Endothelial cell of umbilical vein (primary cell): Measurements from ENCODE around the gene FAM3C.

ENCODE experiments used
- POLR2A ChIP-seq: IDR thresholded peaks from 2 replicates; pipeline ENCODE4 v1.6.1; 2012; ENCODE audit warnings: low read depth, mild to moderate bottlenecking, control low read depth, low read length
- POLR2AphosphoS5 ChIP-seq: IDR thresholded peaks from 2 replicates; pipeline ENCODE4 v1.6.1; 2012; ENCODE audit warnings: low read depth, mild to moderate bottlenecking, control low read depth, low read length, moderate library complexity; ENCODE audit not compliant: insufficient read depth
- TF ChIP-seq, protein P1 (sequence below), 2 donors: IDR thresholded peaks; 1 replicate in 1 of 2; 2 replicates in 1 of 2; pipeline ENCODE4 v1.5.1; 2011; ENCODE audit warnings: low read length in 2 of 2, mild to moderate bottlenecking in 2 of 2, moderate library complexity in 2 of 2, control low read depth in 1 of 2, inconsistent platforms in 1 of 2, low read depth in 1 of 2; ENCODE audit not compliant: insufficient read depth in 1 of 2; ENCODE audit errors: extremely low read depth in 1 of 2
- TF ChIP-seq, protein P2 (sequence below): IDR thresholded peaks from 2 replicates; pipeline ENCODE4 v1.6.1; 2011; ENCODE audit not compliant: insufficient read depth, insufficient read length

DNA sequence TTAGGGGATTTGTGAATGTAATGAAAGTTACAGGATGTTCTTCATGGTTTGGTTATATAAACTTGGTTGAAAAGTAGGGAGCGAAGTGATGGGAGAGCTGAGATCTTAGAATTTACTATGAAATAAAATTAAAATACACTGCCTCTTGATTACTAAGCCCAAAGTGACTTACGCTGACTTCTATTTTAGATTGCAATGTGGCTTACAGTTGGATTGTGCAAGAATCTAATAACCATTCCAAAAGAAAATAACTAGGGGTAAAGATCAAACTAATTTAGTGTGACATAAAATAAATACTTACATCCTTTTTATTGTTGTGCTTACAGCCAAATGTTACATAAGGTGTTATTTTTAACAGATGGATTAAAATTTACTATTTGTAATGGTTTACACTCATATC lies 52.0 kb downstream of the FAM3C start:
- TF ChIP-seq, protein P1, sequence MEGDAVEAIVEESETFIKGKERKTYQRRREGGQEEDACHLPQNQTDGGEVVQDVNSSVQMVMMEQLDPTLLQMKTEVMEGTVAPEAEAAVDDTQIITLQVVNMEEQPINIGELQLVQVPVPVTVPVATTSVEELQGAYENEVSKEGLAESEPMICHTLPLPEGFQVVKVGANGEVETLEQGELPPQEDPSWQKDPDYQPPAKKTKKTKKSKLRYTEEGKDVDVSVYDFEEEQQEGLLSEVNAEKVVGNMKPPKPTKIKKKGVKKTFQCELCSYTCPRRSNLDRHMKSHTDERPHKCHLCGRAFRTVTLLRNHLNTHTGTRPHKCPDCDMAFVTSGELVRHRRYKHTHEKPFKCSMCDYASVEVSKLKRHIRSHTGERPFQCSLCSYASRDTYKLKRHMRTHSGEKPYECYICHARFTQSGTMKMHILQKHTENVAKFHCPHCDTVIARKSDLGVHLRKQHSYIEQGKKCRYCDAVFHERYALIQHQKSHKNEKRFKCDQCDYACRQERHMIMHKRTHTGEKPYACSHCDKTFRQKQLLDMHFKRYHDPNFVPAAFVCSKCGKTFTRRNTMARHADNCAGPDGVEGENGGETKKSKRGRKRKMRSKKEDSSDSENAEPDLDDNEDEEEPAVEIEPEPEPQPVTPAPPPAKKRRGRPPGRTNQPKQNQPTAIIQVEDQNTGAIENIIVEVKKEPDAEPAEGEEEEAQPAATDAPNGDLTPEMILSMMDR (IDR thresholded peaks at IDR 0.05; ENCODE audit: extremely low read depth in 1 of 2, insufficient read depth in 1 of 2, low read depth in 1 of 2, low read length in 2 of 2), result no peak
- TF ChIP-seq, protein P2, sequence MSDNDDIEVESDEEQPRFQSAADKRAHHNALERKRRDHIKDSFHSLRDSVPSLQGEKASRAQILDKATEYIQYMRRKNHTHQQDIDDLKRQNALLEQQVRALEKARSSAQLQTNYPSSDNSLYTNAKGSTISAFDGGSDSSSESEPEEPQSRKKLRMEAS, result no peak
- TF ChIP-seq POLR2AphosphoS5 (no peak), POLR2A (no peak)
